C4-2B (cell line): ENCODE data around the gene STAU1.

Experiments used
- H3K27ac ChIP-seq: fragments of 450-650 bp; 2 replicates; pipeline ENCODE4 v1.5.1; 2017
- ZFX ChIP-seq: fragments of 450-650 bp; IDR thresholded peaks from 2 replicates; pipeline ENCODE4 v1.6.1; 2017
- TF ChIP-seq, protein P1 (sequence below): fragments of 450-650 bp; conservative IDR thresholded peaks from 2 replicates; pipeline ENCODE4 v1.5.1; 2017; ENCODE audit warnings: mild to moderate bottlenecking

Gene STAU1

DNA sequence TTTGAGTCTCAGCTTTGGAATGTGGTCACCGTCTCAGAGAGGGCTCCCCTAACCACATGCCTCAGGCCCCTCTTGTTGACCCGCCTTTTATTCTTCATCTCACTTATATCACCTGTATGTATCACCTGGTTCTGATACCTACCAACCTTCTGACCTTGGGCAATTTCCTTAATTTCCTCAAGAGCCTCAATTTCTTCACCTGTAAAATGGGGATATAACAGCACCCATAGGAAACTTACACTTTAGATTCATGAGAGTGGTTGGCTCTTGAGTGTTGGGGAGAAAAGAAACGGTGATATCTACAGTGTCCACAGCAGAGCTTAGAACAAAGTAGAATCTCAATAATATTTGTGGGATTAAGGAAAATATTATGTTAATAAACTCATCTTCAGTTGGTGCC, 27.1 kb upstream of the STAU1 start:
- no peak overlapping the region for H3K27ac ChIP-seq
- TF ChIP-seq ZFX: no peak
- TF ChIP-seq, protein P1, sequence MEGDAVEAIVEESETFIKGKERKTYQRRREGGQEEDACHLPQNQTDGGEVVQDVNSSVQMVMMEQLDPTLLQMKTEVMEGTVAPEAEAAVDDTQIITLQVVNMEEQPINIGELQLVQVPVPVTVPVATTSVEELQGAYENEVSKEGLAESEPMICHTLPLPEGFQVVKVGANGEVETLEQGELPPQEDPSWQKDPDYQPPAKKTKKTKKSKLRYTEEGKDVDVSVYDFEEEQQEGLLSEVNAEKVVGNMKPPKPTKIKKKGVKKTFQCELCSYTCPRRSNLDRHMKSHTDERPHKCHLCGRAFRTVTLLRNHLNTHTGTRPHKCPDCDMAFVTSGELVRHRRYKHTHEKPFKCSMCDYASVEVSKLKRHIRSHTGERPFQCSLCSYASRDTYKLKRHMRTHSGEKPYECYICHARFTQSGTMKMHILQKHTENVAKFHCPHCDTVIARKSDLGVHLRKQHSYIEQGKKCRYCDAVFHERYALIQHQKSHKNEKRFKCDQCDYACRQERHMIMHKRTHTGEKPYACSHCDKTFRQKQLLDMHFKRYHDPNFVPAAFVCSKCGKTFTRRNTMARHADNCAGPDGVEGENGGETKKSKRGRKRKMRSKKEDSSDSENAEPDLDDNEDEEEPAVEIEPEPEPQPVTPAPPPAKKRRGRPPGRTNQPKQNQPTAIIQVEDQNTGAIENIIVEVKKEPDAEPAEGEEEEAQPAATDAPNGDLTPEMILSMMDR: no peak

DNA sequence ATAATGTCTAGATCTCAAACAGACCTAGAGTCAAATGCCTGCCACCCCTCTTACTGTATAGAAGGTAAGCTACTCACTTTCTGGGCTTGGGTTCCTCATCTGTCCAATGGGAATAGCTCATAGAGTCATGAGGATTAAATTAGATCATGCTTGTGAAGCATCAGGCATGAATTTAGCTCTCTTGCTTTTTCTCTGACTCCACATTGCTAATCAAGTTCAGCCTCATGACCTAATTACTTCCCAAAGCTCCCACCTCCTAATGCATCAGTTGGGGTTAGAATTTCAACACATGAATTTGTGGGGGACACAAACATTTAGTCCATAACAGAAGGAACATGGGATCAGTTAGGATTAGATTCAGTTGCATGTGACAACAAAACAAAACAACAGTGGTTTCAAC, 26.4 kb upstream of the STAU1 start:
- TF ChIP-seq, protein P1: no peak
- no peak for TF ChIP-seq ZFX
- no peak overlapping the region for H3K27ac ChIP-seq

GRCh38 chr20:49210757-49211110, 22.6 kb upstream of the STAU1 start:
- H3K27ac ChIP-seq: no peak overlapping the region
- TF ChIP-seq ZFX: no peak
- TF ChIP-seq, protein P1: no peak

DNA sequence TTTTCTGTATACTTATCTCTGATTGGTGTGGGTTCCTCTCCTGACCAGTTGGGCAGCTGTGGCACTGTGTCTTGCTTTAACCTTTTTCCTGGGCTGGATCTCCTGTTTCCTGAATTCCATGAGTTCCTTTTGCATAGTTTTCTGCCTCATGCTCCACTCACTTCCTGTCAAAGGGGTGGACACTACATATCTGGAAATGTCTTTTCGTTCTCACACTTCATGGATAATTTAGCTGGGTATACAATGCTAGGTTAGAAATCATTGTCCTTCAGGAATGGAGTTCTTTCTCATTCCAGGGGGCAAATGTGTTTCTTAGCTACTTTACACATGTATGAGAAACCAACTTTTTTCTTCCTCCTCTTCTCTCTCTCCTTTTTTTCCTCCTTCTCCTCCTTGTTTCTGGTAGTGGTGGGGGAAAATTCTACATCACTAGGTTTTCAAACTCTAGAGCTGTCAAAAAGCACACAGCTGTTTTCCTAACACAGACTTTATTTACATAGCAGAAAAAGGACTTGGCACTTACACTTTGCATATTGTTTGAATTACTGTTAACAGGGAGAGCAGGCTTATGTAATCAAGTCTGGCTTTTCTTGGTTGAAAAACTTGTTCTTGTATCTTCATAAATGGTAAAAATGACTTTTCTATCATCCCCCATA, 22.1 kb upstream of the STAU1 start:
- TF ChIP-seq ZFX: no peak
- TF ChIP-seq, protein P1: no peak
- H3K27ac ChIP-seq: no peak overlapping the region

DNA sequence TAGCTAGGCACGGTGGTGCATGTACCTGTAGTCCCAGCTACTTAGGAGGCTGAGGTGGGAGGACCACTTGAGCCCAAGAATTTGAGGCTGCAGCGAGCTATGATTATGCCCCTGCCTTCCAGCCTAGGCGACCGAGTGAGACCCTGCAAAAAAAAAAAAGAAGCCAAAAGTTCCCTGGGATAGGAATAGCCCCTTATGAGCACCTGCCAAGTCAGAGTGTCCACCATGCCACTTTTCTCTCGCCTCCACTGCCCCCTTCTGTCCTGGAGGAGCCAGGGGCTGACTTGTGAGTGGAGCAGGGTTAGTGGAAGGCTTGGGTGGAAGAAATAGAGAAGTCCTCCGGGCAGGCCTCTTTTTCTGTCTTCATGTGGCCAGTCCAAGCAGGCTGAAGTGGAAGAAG, 18.9 kb upstream of the STAU1 start:
- TF ChIP-seq, protein P1: no peak
- no peak for TF ChIP-seq ZFX
- H3K27ac ChIP-seq: no peak overlapping the region

DNA sequence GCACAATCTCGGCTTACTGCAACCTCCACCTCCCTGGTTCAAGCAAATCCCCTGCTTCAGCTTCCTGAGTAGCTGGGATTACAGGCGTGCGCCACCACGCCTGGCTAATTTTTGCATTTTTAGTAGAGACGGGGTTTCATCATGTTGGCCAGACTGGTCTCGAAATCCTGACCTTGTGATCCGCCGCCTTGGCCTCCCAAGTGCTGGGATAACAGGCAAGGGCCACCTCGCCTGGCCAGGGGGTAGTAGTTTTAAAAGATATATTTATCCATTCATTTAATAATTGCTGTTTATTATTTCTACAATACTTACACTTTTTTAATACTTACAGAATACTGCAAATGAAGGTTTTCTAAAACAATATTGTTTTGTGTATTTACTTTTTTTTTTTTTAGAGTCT, 15.6 kb upstream of the STAU1 start:
- no peak for TF ChIP-seq ZFX
- TF ChIP-seq, protein P1: no peak
- H3K27ac ChIP-seq: no peak overlapping the region

- H3K27ac ChIP-seq: no peak overlapping the region
- TF ChIP-seq, protein P1: no peak
Observed at GRCh38 chr20:49203011-49203410, 14.9 kb upstream of the STAU1 start.
